Measurements from ENCODE around the gene PLAGL1. TPM values are rescaled to one million over a fixed set of nuclear protein-coding genes. Genes with fewer than 3 reads are reported as not detected.

PLAGL1 gene
- total RNA-seq, 4 donors from 2014 or later: 6.6 to 10.5 (median 7.4) TPM

DNA sequence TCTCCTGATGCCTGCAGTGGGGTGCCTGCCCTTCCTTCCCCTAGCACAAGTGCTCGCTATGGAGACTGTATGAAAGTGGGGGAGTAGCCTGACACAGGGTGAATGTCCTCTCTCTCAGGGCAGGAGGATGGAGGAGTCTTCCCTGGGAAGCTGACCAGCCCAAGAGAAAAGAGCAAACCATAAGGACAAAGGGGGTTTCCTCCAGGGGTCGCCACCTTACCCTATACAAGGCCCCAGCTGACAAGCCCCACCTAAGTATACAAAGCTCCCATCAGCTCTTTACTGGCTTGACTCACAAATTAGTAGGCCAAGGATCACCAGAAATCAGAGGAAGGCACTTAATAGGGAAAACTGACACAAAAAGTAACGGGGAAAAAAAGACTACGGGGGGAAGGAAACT is 54.1 kb downstream of the PLAGL1 start:
- intact Hi-C loops (cut with DNase I): no loop called here
- no peaks in the 10 kb centered on the region for H3K27me3 ChIP-seq
- WGBS, 2 donors: 85 to 87% methylated on average over 4 of the region's 4 CpGs
- no peak for DNase-seq
- H3K27ac ChIP-seq: no peak overlapping the region
- no peak overlapping the region for H3K4me3 ChIP-seq (replicated peaks in 1 of 3)
- no peaks in the 10 kb centered on the region for H3K36me3 ChIP-seq
- H3K9me3 ChIP-seq: no peaks in the 10 kb centered on the region
- peaks cover 8% of the 10 kb centered on the region in 2 donors for H3K4me1 ChIP-seq
- TF ChIP-seq, protein P1, sequence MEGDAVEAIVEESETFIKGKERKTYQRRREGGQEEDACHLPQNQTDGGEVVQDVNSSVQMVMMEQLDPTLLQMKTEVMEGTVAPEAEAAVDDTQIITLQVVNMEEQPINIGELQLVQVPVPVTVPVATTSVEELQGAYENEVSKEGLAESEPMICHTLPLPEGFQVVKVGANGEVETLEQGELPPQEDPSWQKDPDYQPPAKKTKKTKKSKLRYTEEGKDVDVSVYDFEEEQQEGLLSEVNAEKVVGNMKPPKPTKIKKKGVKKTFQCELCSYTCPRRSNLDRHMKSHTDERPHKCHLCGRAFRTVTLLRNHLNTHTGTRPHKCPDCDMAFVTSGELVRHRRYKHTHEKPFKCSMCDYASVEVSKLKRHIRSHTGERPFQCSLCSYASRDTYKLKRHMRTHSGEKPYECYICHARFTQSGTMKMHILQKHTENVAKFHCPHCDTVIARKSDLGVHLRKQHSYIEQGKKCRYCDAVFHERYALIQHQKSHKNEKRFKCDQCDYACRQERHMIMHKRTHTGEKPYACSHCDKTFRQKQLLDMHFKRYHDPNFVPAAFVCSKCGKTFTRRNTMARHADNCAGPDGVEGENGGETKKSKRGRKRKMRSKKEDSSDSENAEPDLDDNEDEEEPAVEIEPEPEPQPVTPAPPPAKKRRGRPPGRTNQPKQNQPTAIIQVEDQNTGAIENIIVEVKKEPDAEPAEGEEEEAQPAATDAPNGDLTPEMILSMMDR (IDR thresholded peaks at IDR 0.05): no peak
- no peak for TF ChIP-seq POLR2A (IDR thresholded peaks at IDR 0.05)

DNA sequence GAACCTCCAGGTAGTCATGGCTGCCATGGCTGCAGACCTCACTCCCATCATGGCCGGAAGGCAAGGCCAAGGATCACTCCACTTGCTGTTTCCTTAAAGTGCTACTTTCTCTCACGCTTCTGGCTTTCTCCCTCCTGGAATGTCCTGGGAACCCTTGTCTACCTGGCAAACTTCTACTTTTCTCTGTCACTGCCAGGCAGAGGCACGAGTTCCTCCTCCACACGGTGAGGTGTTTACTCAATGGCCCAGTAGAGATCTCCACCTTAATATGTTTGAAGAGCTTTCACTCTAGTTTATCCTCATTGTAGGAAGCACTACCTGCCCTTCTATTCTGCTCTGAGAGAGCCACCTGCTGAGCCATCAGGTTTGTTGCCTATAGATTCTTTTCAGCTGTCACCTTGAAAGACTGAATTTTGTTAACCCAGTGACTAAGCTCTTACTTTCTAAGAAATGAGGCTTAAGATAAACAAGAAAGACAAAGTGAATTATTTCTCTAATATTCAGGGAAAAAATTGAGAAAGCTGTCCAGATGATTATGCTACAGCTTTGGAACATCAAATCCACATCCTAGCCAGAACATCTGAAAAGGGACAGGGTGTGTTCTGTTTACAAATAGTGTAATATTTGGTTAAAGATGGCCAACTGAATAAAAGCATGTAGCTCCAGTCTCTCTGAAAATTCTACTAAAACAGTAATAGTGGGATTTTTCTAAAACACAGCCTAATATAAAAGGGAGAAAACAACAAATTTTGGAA is 54.9 kb downstream of the PLAGL1 start:
- no peak for DNase-seq
- TF ChIP-seq, protein P1 (IDR thresholded peaks at IDR 0.05): no peak
- no peak for TF ChIP-seq POLR2A (IDR thresholded peaks at IDR 0.05)
- Histone ChIP-seq H3K27me3 (no peaks in the 10 kb centered on the region), H3K4me3 (replicated peaks in 1 of 3) (no peak overlapping the region), H3K9me3 (no peaks in the 10 kb centered on the region), H3K4me1 (peaks cover 8% of the 10 kb centered on the region in 2 donors), H3K27ac (no peak overlapping the region), H3K36me3 (no peaks in the 10 kb centered on the region)
- intact Hi-C loops (cut with DNase I): no loop called here
- 64 to 78% methylated on average over 4 of the region's 4 CpGs for WGBS, 2 donors

DNA sequence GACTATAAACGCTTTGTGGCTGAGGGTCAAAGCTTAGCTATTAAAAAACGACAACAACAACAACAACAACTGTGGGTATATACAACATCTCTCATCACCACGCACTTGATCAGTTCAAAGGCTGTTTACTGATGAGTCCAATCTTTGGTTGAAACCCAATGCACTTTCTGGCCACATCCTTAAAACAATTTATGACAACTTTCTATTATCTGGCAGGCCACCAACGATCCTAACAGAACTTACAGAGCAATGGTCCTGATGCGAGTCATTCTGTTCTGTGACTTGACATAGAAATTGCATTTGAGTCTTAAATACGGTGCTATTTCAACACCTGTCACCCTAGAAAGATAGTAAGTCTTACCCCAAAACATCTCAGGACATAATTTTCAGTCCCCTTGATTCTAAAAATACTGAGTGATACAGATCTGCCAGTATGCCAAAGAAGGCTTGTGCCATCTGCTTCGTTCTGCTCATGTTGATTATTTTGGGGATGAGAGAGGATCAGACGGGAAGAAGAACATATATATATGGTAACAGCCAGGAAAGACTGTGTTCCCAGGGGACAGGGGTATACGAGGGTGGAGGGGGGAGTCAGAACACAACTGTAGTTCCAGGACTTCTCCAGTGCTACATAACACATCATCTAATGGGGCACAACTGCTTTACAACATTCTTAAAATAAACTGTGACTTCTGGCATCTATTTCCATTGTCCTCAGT is 55.8 kb downstream of the PLAGL1 start:
- TF ChIP-seq POLR2A (IDR thresholded peaks at IDR 0.05): no peak
- TF ChIP-seq, protein P1 (IDR thresholded peaks at IDR 0.05): no peak
- Histone ChIP-seq H3K27ac (no peak overlapping the region), H3K9me3 (no peaks in the 10 kb centered on the region), H3K27me3 (no peaks in the 10 kb centered on the region), H3K36me3 (no peaks in the 10 kb centered on the region), H3K4me3 (replicated peaks in 1 of 3) (no peak overlapping the region), H3K4me1 (peaks cover 8% of the 10 kb centered on the region in 2 donors)
- no peak for DNase-seq
- 89 to 93% methylated on average over 9 of the region's 9 CpGs for WGBS, 2 donors
- intact Hi-C loops (cut with DNase I): no loop called here

DNA sequence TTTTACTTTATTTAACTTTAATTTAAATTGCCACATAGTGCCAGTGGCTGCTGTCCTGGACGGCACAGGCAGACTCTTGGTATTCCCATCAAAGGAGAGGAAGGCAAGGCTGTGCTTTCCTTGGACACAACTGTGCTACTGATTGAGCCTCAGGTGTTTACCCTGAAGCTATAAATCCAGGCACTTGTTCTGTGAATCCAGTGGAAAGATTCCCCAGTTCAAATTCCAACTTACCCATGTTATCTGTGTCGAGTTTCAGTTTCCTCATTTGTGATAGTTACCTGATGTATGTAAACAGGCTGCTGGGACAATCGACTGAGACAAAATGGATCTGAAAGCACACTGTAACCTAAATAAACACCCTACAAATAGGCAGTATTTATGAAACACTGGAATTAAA is 57.2 kb downstream of the PLAGL1 start:
- WGBS, 2 donors: 67 to 71% methylated on average over 3 of the region's 3 CpGs
- TF ChIP-seq, protein P1 (IDR thresholded peaks at IDR 0.05): no peak
- TF ChIP-seq POLR2A (IDR thresholded peaks at IDR 0.05): no peak

DNA sequence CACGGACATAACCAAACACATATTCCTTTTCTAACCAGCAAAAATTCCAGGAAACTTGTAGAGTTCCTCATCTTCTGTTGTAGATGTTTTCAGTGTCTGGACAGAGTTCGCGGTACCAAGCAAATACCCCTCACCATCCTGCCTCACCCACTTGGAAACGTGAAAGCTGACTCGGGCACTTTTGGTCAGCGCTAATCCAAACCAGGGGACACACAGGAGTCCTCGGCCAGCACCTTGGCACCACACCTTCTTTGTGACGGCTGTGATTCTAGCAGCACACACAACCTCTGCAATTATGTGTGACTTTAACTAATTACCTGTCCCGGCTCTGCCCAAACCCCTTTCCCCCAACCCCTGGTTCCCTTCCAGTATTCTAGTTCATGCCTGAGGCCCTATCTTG is 58.1 kb downstream of the PLAGL1 start:
- no peak for TF ChIP-seq POLR2A (IDR thresholded peaks at IDR 0.05)
- TF ChIP-seq, protein P1 (IDR thresholded peaks at IDR 0.05): no peak
- WGBS, 2 donors: 35 to 44% methylated on average over 9 of the region's 9 CpGs

More for the DNA sequence above, 57.2 kb downstream of the PLAGL1 start:
- no peaks in the 10 kb centered on the region for H3K9me3 ChIP-seq
- no peaks in the 10 kb centered on the region for H3K36me3 ChIP-seq
- H3K27me3 ChIP-seq: no peaks in the 10 kb centered on the region
- H3K27ac ChIP-seq: no peak overlapping the region
- intact Hi-C loops (cut with DNase I): no loop called here
- H3K4me3 ChIP-seq (replicated peaks in 1 of 3): no peak overlapping the region
- H3K4me1 ChIP-seq: peaks cover 8% of the 10 kb centered on the region in 2 donors
- DNase-seq: no peak

More for the DNA sequence above, 58.1 kb downstream of the PLAGL1 start:
- Histone ChIP-seq H3K9me3 (no peaks in the 10 kb centered on the region), H3K4me3 (replicated peaks in 1 of 3) (no peak overlapping the region), H3K27me3 (no peaks in the 10 kb centered on the region), H3K4me1 (peaks cover 8% of the 10 kb centered on the region in 2 donors), H3K27ac (no peak overlapping the region), H3K36me3 (no peaks in the 10 kb centered on the region)
- intact Hi-C loops (cut with DNase I): loop anchor here (5.0 kb wide), 1 partner anchor 62 kb away; no protein-coding TSS in a partner anchor
- DNase-seq: peak; percentile 22 to 25
